OCI-M2 (cell line): Measurements from ENCODE around the gene MRPS17.
A peak's percentile ranks its signal among the peaks of the same experiment; 100 is the strongest.
"Not testable (repeated sequence)": the region's sequence is repeated elsewhere in the genome, so short reads cannot be mapped to it uniquely, and the experiment has no call there.

ENCODE experiments used
- DNase-seq: peaks from one replicate; lab custom pipeline; 2025; ENCODE audit not compliant: unreplicated experiment; lab: John Stamatoyannopoulos, UW

Gene MRPS17

DNA sequence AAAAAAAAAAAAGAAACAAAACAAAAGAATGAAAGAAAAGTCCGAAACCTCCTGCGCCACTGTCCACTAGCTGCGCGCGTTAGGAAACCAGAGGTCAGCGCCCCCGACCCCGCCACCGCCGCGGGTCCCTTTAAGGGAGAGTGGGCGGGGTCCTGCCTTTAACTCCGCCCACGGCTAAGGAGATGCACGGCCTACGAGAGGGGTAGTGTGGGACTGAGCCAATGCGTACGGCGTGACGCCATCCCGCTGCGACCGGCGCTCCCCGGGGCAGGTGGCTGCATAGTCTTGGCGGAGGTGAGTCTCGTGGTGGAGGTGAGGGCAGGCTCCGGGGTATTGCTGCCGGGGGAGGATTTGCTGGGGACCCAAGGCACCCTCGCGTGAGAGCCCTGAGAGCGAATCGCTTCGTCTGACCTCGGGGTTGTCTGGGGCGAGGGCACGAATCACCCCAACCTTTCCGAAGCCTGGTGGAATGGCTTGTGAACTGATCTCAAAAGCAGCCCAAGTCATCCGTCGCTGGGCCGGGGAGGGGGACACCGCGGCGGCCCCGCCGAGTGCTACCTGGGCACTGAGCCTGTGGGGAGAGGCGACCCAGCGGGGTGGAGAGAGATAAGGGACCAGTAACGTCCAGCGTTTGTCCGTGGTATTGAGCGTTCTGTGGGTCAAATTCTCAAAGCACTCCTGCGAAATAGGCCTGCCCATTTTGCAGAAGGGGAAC lies at the start of gene MRPS17:
Gene MRPS17 (plus strand): TSS at position 241 of the 715 bp plus-strand sequence. CDS start 1,319 bp downstream, outside the sequence.
- peak; percentile 18 for DNase-seq

DNA sequence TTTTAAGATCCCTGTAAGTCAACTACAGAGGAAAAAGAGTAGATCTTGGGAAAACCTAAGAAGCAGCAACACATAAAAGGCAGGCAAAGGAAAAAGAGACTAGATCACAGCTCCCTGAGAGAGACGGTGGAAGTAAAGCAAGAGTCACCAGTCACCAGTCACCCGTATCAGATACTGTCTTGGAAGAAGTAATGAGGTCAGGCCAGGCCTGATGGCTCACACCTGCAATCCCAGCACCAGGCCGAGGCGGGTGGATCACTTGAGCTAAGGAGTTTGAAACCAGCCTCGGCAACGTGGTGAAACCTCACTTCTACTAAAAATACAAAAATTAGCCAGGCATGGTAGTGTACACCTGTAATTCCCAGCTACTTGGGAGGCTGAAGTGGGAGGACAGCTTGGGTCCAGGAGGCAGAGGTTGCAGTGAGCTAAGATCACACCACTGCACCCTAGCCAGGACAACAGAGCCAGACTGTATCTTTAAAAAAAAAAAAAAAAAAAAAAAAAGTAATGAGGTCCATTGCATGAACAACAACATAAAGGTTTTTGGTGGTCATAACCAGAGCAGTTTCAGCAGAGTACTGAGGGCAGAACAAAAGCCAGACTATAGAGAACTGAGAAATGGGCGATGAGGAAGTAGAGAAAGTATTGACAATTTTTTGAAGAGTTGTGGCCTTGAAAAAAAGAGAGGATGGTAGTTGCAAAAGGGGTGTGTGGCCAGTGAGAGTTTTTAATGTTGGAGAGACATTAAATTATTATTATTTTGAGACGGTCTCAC lies 47.5 kb upstream of the MRPS17 start:
- DNase-seq, result no peak

GRCh38 chr7:55912748-55913158 lies 38.9 kb upstream of the MRPS17 start:
- DNase-seq, result no peak

- no peak for DNase-seq
These were observed 33.9 kb upstream of the MRPS17 start for GRCh38 chr7:55917771-55918170.

- DNase-seq, result no peak
These were observed 23.5 kb upstream of the MRPS17 start for GRCh38 chr7:55928006-55928767.

DNA sequence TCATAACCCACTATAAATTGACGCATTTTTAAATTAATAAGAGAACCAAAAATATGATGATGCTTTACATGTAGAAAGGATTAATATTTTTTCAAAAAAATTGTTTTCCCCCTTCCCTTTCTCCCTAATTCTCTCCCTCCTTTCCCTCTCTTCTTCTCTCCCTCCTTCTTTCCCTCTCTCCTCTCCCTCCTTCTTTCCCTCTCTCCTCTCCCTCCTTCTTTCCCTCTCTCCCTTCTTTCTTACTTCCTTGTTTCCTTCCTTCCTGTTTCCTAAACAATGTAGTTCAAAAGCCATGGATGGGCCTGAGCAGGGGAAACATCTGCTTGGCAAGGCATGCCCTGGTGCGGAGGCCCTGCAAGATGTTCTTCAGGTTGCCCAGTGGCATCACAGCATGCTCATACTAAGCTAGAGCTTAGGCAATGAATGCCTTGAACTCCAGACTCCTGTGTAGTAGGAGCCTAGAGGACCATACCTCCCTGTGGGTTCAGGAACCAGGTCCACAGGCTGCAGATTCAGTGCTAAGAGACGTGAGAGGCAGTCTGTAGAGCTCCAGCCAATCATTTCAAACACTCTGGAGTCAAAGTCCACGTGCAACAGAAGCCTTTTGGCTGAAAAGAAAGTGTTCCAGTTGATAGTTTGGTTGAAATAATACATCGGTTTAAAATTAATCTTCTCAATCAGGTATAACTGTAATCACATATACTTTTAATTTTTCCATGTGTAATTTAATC lies 20.1 kb upstream of the MRPS17 start:
- DNase-seq, result no peak

- DNase-seq, result no peak
These were observed 12.1 kb upstream of the MRPS17 start for GRCh38 chr7:55939514-55940123.

- no peak for DNase-seq
These were observed 5.1 kb upstream of the MRPS17 start for GRCh38 chr7:55946545-55946944.

- DNase-seq, result not testable (repeated sequence)
These were observed 635 bp downstream of the MRPS17 start for GRCh38 chr7:55952352-55952671.

DNA sequence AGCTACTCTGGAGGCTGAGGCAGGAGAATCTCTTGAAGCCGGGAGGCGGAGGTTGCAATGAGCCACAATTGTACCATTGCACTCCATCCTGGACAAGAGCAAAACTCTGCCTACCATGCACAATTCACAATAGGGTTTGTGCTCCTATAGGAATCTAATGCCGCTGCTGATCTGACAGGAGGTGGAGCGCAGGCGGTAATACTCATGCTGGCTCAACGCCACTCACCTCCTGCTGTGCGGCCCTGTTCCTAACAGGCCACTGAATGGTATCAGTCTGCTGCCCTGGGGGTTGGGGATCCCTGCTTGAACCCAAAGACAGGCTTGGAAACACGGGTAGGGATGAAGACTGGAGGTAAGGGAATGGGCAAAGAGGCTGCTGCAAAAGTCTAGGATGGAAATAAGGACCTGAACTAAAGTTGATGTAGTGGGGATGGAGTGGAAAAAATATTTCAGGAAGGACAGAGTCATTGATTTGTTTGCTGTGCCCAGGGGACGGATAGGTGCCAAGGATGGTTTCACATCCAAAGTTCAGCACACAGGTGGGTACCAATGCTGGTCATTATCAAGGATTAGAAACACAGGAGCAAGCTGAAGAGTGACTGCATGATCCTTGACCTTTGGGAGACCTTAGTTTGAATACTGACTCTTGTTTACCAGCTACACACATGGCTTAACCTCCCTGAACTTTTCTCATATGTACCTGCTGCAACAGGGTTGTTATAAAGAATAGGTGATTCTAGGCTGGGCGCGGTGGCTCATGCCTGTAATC lies 2.2 kb downstream of the MRPS17 start:
- no peak for DNase-seq

- DNase-seq, result no peak
These were observed 5.5 kb downstream of the MRPS17 start for GRCh38 chr7:55957190-55957589.

GRCh38 chr7:55962014-55962413 lies 10.3 kb downstream of the MRPS17 start:
- no peak for DNase-seq

- no peak for DNase-seq
These were observed 12.0 kb downstream of the MRPS17 start for GRCh38 chr7:55963584-55964168.

DNA sequence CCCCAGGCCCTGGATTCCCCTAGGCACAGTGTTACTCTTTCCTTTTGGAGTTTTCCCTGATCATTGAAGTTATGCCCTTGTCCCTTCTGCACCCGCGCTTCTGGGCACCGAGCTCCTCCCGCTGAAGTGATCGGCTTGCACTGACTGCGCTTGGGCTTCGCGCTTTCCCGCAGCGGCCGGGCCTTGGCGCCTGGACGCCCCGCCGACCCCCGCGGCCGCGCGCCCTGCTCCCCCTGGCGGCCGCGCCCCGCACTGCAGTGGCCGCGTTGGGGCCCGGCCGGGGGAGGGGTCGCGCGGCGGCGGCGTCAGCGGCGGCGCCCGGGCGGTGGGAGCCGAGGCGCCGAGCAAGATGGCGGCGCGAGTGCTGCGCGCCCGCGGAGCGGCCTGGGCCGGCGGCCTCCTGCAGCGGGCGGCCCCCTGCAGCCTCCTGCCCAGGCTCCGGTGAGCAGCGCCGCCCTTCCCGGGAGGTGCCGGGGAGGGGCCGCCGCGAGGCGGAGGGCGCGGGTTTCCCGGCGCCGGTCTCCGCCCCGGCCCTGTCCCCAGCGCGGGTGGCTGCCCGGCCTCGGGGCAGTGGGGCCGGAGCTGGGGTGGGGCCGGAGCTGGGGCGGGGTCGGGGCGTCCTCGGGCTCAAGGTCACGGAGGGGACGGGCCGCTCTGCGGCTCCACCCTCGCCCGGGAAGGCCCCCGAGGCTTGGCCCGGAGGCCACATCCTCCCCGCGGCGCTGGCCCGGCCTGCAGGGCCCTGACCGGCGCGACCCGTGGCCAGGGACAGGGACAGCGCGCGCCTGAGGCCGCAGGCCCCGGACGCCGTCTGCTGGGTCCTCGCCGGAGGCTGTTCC lies 12.8 kb downstream of the MRPS17 start, which contains the start of gene NIPSNAP2:
Gene NIPSNAP2 (plus strand): TSS at position 325 of the 839 bp plus-strand sequence. CDS start 25 bp downstream, at position 350.
- DNase-seq, result no peak

DNA sequence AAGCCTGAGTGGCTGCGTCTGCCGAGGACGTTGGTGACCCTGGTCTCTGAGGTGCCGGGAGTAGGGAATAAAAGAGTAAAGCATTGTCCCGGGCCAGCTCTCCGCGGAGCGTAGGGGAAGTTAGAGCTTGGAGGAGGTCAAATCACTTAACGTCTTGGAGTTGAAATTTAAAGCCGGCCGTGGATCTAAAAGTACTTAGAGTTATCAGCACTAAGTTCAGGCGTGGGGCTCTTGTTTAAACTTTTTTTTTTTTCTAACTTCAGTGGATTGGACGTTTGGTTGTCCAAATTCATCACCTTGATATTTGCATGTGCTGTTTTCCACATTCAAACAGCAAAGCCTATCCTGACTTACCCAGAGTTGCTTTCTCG lies 13.4 kb downstream of the MRPS17 start:
- DNase-seq, result no peak

- no peak for DNase-seq
These were observed 14.2 kb downstream of the MRPS17 start for GRCh38 chr7:55965805-55966421.

DNA sequence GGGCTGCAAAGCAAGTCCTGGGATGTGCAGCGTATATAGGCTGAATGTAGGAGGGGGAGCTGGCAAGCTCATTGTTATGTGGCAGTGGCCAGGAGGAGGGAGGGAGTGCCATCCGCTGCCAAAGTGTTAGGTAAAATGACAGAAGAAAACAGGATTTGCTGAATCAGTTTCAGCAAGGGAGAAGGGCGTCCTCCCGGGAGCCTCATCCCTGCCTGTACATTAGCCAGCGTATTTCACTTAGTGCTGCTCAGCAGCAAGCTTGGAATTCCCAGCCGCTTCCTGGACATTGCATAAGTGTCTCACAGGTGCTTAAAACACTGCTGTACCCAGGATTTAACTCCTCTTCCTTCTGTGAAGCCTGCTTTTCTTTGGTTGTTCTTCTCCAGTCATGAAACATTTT lies 15.2 kb downstream of the MRPS17 start:
- DNase-seq, result no peak

GRCh38 chr7:55969391-55969790 lies 17.7 kb downstream of the MRPS17 start:
- DNase-seq, result no peak
